ENCODE data around the gene HMGXB3. TPM values are rescaled to one million over a fixed set of nuclear protein-coding genes. Genes with fewer than 3 reads are reported as not detected.

The HMGXB3 gene
- total RNA-seq, 4 donors from 2014 or later, result 28.8 to 59.3 (median 31.4) TPM

- H3K4me1 ChIP-seq, result peaks cover 19% of the 10 kb centered on the region
- no peaks in the 10 kb centered on the region for H3K27me3 ChIP-seq
- 73% methylated on average over 5 of the region's 5 CpGs for WGBS
- no peaks in the 10 kb centered on the region for H3K36me3 ChIP-seq
- no peak for TF ChIP-seq POLR2AphosphoS5 (IDR thresholded peaks at IDR 0.05)
- TF ChIP-seq CTCF (IDR thresholded peaks at IDR 0.05), result no peak
- TF ChIP-seq POLR2A (IDR thresholded peaks at IDR 0.05), result no peak
- no peak for TF ChIP-seq EP300 (IDR thresholded peaks at IDR 0.05)
- no peak overlapping the region for H3K4me3 ChIP-seq
- DNase-seq (ENCODE audit: low spot score in 2 of 2), result no peak
- H3K27ac ChIP-seq, result no peak overlapping the region
- no peaks in the 10 kb centered on the region for H3K9me3 ChIP-seq
Observed at GRCh38 chr5:149956685-149957084, 43.9 kb upstream of the HMGXB3 start.

- Histone ChIP-seq H3K36me3 (no peaks in the 10 kb centered on the region), H3K4me1 (peaks cover 24% of the 10 kb centered on the region), H3K9me3 (no peaks in the 10 kb centered on the region), H3K4me3 (no peak overlapping the region), H3K27ac (no peak overlapping the region), H3K27me3 (no peaks in the 10 kb centered on the region)
- WGBS, result 88% methylated on average over 4 of the region's 4 CpGs
- DNase-seq (ENCODE audit: low spot score in 2 of 2), result no peak
- no peak for TF ChIP-seq EP300 (IDR thresholded peaks at IDR 0.05)
- no peak for TF ChIP-seq POLR2A (IDR thresholded peaks at IDR 0.05)
- no peak for TF ChIP-seq POLR2AphosphoS5 (IDR thresholded peaks at IDR 0.05)
- TF ChIP-seq CTCF (IDR thresholded peaks at IDR 0.05), result no peak
Observed at GRCh38 chr5:149957855-149958254, 42.7 kb upstream of the HMGXB3 start.

GRCh38 chr5:149959406-149960236 lies 40.9 kb upstream of the HMGXB3 start:
- Histone ChIP-seq H3K27ac (peak overlapping the region; percentile 92), H3K4me1 (peaks cover 24% of the 10 kb centered on the region)

GRCh38 chr5:149960272-149961185 lies 40.0 kb upstream of the HMGXB3 start, which contains the start of gene SLC26A2:
Gene SLC26A2, plus strand, starts transcription at chr5:149960758. Its CDS starts 16,895 bp downstream, at chr5:149977653.
- 0% methylated on average over 22 of the region's 84 CpGs for WGBS
- Histone ChIP-seq H3K27ac (peak within 1 kb of the TSS; percentile 92), H3K9me3 (no peaks in the 10 kb centered on the region), H3K4me3 (peak within 1 kb of the TSS; percentile 94), H3K27me3 (no peaks in the 10 kb centered on the region), H3K36me3 (no peaks in the 10 kb centered on the region), H3K4me1 (peaks cover 24% of the 10 kb centered on the region)
- DNase-seq (ENCODE audit: low spot score in 2 of 2), result peak; percentile 98 to 99
- peak; percentile 80 to 92 for TF ChIP-seq POLR2A (IDR thresholded peaks at IDR 0.05)
- no peak for TF ChIP-seq CTCF (IDR thresholded peaks at IDR 0.05)
- peak; percentile 73 to 85 (median 84) for TF ChIP-seq POLR2AphosphoS5 (IDR thresholded peaks at IDR 0.05)
- TF ChIP-seq EP300 (IDR thresholded peaks at IDR 0.05), result no peak

More at GRCh38 chr5:149959406-149960236, 40.9 kb upstream of the HMGXB3 start:
- H3K27me3 ChIP-seq, result no peaks in the 10 kb centered on the region
- 39% methylated on average over 14 of the region's 14 CpGs for WGBS
- no peaks in the 10 kb centered on the region for H3K36me3 ChIP-seq
- no peak for DNase-seq (ENCODE audit: low spot score in 2 of 2)
- no peaks in the 10 kb centered on the region for H3K9me3 ChIP-seq
- TF ChIP-seq EP300 (IDR thresholded peaks at IDR 0.05) (no peak), CTCF (IDR thresholded peaks at IDR 0.05) (peak; percentile 24 to 29)
- H3K4me3 ChIP-seq, result peak overlapping the region; percentile 94

Data from suprapubic skin (tissue), 4 donors.